ENCODE measurements around the gene ITIH3.

GRCh38 chr3:52842424-52842823 is 47.8 kb downstream of the ITIH3 start:
- TF ChIP-seq, protein P1, sequence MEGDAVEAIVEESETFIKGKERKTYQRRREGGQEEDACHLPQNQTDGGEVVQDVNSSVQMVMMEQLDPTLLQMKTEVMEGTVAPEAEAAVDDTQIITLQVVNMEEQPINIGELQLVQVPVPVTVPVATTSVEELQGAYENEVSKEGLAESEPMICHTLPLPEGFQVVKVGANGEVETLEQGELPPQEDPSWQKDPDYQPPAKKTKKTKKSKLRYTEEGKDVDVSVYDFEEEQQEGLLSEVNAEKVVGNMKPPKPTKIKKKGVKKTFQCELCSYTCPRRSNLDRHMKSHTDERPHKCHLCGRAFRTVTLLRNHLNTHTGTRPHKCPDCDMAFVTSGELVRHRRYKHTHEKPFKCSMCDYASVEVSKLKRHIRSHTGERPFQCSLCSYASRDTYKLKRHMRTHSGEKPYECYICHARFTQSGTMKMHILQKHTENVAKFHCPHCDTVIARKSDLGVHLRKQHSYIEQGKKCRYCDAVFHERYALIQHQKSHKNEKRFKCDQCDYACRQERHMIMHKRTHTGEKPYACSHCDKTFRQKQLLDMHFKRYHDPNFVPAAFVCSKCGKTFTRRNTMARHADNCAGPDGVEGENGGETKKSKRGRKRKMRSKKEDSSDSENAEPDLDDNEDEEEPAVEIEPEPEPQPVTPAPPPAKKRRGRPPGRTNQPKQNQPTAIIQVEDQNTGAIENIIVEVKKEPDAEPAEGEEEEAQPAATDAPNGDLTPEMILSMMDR (conservative IDR thresholded peaks at IDR 0.05; ENCODE audit: low read depth, low read length), result no peak
- no peak for TF ChIP-seq EZH2 (IDR thresholded peaks at IDR 0.05; ENCODE audit: borderline replicate concordance, low read depth, low read length, poor library complexity, severe bottlenecking)

Measured in A673 (cell line).